ENCODE data around the gene LRRN4CL.

Gene LRRN4CL

GRCh38 chr11:62649486-62649885, 39.8 kb downstream of the LRRN4CL start:
- Histone ChIP-seq H3K4me1 (ENCODE audit: control insufficient read depth in 1 of 2, insufficient read depth in 1 of 2, low read depth in 1 of 2, low read length in 1 of 2) (peaks cover 24 to 38% of the 10 kb centered on the region in 2 experiments), H3K27ac (no peak overlapping the region)
- no peak for TF ChIP-seq CTCF (IDR thresholded peaks at IDR 0.05)

GRCh38 chr11:62648967-62649364, 40.4 kb downstream of the LRRN4CL start:
- H3K4me1 ChIP-seq (ENCODE audit: control insufficient read depth in 1 of 2, insufficient read depth in 1 of 2, low read depth in 1 of 2, low read length in 1 of 2): peaks cover 24 to 35% of the 10 kb centered on the region in 2 experiments
- TF ChIP-seq CTCF (IDR thresholded peaks at IDR 0.05): no peak
- no peaks in the 10 kb centered on the region for H3K27me3 ChIP-seq
- no peak overlapping the region for H3K4me3 ChIP-seq (ENCODE audit: low read depth in 1 of 2, low read length in 1 of 2)
- no peak overlapping the region for H3K27ac ChIP-seq
- no peaks in the 10 kb centered on the region for H3K9me3 ChIP-seq
- H3K36me3 ChIP-seq: peaks cover 18% of the 10 kb centered on the region

More at GRCh38 chr11:62649486-62649885, 39.8 kb downstream of the LRRN4CL start:
- Histone ChIP-seq H3K36me3 (peaks cover 18% of the 10 kb centered on the region), H3K27me3 (no peaks in the 10 kb centered on the region), H3K9me3 (no peaks in the 10 kb centered on the region), H3K4me3 (ENCODE audit: low read depth in 1 of 2, low read length in 1 of 2) (no peak overlapping the region)

- no peak overlapping the region for H3K4me3 ChIP-seq (ENCODE audit: low read depth in 1 of 2, low read length in 1 of 2)
- H3K9me3 ChIP-seq: no peaks in the 10 kb centered on the region
- peak overlapping the region; percentile 77 for H3K27ac ChIP-seq
- H3K36me3 ChIP-seq: peaks cover 18% of the 10 kb centered on the region
- no peaks in the 10 kb centered on the region for H3K27me3 ChIP-seq
- H3K4me1 ChIP-seq (ENCODE audit: control insufficient read depth in 1 of 2, insufficient read depth in 1 of 2, low read depth in 1 of 2, low read length in 1 of 2): peaks cover 24 to 31% of the 10 kb centered on the region in 2 experiments
- no peak for TF ChIP-seq CTCF (IDR thresholded peaks at IDR 0.05)
Measured at GRCh38 chr11:62648185-62648966, 41.0 kb downstream of the LRRN4CL start.

- H3K4me3 ChIP-seq (ENCODE audit: low read depth in 1 of 2, low read length in 1 of 2): no peak overlapping the region
- H3K36me3 ChIP-seq: peaks cover 24% of the 10 kb centered on the region
- no peaks in the 10 kb centered on the region for H3K27me3 ChIP-seq
- peaks cover 19 to 26% of the 10 kb centered on the region in 2 experiments for H3K4me1 ChIP-seq (ENCODE audit: control insufficient read depth in 1 of 2, insufficient read depth in 1 of 2, low read depth in 1 of 2, low read length in 1 of 2)
- H3K27ac ChIP-seq: peak overlapping the region; percentile 77
- no peak for TF ChIP-seq CTCF (IDR thresholded peaks at IDR 0.05)
- no peaks in the 10 kb centered on the region for H3K9me3 ChIP-seq
Measured at GRCh38 chr11:62647609-62648005, 41.7 kb downstream of the LRRN4CL start.

GRCh38 chr11:62646825-62647608, 42.3 kb downstream of the LRRN4CL start:
- H3K9me3 ChIP-seq: no peaks in the 10 kb centered on the region
- H3K27ac ChIP-seq: peak overlapping the region; percentile 77
- peaks cover 14 to 20% of the 10 kb centered on the region in 2 experiments for H3K4me1 ChIP-seq (ENCODE audit: control insufficient read depth in 1 of 2, insufficient read depth in 1 of 2, low read depth in 1 of 2, low read length in 1 of 2)
- H3K27me3 ChIP-seq: no peaks in the 10 kb centered on the region
- H3K4me3 ChIP-seq (ENCODE audit: low read depth in 1 of 2, low read length in 1 of 2): peak overlapping the region; percentile 81 to 88
- no peak for TF ChIP-seq CTCF (IDR thresholded peaks at IDR 0.05)
- peaks cover 26% of the 10 kb centered on the region for H3K36me3 ChIP-seq

Measured in neutrophil (primary cell).